Activated T-cell treated with anti-CD3 and anti-CD28 coated beads for 24 hours (primary cell): ENCODE measurements around the gene TSPAN11.

Experiments used
- DNase-seq: peaks from one replicate; pipeline ENCODE4 v3.0.0-alpha.2; 2020; ENCODE audit warnings: low read depth

Gene TSPAN11

DNA sequence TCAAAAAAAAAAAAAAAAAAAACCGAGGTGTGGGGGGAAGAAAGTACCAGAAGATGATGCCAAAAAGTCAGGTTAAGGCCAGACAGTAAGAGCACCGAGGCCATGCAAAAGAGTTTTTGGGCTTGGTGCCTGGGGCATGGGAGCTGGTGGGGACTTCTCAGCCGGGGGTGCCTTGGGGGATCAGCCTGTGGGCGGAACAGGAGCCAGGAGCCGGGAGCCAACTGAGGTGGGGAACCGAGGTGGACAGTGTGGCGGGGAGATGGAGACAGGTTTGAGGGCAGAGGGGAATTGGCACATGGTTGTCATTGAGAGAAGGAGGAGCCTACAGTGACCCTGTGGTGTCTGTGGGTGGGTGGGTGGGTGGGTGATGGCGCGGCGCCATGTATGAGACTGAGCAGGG lies 33.2 kb downstream of the TSPAN11 start:
- DNase-seq, result no peak

DNA sequence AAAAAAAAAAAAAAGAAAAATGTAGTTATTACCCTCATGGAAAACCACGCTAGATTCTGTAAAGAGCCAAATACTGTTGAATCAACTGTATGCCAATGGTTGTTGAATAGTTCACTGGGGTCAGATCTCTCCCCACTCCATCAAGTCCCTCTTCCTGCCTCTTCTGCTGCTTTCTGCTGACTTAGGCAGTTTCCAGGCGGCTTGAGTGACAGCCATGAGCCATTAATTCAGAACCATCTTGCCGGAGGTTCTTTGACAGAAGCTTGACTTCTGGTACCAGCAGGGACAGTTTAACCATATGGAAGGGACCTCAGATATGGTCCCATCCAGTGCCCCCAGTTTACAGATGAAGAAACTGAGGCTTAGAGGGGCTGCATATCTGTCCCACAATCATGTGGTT lies 34.5 kb downstream of the TSPAN11 start:
- no peak for DNase-seq

DNA sequence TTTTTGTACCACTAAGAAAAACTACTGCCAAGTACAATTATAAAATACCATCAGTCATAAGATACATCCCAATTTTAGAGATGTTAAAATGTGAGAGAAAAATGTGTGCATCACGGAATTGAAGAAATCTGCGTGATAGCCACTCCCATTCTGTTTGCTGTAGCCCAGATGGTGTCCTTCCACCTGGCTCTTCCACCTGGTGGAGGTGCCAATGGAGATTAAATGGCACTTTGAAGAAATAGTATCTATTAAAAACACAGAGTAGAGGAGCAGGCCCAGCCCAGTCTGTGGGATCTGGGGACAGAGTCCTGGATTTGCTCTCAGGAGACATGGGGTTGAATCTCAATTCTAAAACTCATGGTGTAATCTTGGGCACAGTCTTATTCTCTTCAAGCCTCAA lies 35.5 kb downstream of the TSPAN11 start:
- DNase-seq, result no peak

DNA sequence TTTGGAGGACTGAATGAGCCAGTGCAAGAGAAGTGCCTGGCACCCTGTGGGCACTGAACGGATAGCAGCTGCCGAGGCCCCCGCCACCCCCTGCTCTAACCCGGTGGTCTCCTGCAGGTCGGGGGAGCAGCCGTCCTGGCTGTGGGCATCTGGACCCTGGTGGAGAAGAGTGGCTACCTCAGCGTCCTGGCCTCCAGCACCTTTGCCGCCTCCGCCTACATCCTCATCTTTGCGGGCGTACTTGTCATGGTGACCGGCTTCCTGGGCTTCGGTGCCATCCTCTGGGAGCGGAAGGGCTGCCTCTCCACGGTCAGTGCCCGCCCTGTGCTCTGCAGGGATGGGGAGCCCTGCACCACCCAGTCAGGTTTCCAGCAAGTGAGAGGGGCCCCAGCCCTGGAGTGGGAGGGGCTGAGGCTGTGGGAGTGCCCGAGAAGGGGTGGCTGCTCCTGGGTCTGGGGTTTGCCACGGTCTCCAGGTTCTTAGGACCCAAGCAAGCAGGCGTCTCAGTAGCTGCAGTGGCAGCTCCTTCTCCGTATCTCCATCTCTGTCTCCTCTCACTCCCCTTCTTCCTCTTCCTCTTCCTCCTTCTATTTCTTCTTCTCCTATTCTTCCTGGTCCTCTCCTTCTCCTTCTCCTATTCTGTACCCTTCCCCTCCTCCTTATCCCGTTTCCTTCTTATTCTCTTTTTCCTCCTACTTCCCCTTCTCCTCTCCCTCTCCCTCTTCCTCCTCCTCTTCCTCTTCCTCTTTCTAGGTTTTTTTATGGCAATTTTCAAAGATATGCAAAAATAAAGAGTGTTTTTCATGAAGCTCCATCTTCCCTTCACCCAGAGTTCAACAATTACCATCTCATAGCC lies 37.4 kb downstream of the TSPAN11 start:
- DNase-seq, result no peak

DNA sequence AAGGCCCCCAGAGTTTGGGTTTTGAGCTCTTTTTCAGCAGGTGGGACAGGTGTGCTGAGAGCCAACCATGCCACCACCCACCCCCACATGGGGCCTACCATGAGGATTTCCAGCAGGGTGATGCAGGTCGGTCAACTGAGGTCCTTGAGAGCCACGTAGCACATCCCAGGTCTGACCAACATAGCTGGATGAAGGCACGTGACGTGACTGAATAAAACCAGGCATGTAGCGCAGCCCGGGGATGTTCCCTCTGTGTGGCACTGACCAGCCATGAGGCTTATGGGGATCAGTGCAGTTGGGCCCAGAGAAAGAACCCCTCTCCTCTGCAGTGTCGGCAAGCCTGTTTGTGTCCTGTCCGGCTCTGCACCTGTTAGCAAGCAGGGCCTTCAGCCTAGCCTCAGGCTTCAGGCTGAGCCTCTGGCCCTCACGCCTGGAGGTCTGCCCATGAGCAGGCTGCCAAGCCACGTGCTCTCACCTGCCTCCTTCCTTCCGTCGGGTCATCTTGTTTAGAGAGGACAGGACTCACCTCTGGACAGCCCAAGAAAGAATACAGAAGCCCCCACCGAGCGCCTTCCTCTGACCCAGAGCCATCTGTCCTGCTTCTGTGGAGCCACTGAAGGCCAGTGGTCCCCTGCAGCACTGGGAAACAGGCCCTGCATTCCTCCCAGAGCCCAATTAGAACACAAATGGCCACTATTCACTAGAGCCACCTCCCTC lies 38.5 kb downstream of the TSPAN11 start:
- DNase-seq, result no peak

DNA sequence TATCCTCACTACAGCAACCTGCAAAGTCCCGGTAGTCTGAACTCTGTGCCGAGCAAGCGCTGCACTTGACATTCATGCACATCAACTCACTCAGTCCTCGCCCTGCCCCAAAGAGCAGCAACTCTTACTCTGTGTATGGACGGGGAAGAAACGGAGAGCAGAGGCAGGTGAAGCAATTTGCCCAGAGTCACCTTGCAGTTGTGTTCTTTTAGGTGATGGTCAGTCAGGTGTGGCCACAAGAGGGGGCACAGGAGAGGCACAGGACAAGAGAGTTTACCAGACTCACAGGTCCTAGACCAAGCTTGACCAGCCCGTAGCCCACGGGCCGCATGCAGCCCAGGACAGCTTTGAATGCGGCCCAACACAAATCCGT lies 39.1 kb downstream of the TSPAN11 start:
- no peak for DNase-seq

DNA sequence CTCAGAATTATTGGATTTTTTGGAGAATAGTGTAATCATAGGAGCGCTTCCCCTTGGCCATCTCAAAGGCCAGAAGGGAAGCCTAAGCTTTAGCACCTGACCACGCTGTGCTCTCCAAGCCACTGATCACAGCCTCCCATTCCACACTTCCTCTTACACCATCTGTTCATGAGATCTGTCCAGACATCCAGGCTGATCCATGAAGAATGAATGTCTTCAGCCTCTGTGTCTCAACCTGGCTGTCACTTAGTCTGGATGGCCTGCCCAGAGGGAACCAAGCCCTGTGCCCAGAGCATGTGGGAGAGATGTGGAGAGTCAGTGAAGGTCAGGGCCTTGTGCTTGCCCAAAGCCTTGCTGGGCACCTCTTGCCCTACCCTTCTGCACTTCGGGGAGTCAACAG lies 40.5 kb downstream of the TSPAN11 start:
- no peak for DNase-seq

DNA sequence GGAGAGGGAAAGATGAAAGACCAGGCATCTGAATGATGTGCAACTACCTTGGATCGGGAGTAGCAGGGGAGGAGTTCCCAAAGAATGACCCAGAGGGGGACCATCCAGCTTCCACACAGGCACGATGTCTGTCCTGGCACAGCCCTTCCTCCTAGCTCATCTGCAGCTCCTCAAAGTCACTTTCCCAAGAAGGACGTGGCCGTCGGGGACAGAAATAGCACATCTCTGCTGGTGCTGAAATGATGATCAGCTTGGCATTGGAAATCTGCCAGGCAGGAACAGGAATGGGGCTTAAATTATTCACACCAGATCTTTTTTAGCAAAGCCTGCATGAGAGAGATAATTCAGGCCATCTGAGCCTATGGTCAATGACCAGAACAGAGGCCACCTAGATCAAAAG lies 41.7 kb downstream of the TSPAN11 start:
- no peak for DNase-seq

DNA sequence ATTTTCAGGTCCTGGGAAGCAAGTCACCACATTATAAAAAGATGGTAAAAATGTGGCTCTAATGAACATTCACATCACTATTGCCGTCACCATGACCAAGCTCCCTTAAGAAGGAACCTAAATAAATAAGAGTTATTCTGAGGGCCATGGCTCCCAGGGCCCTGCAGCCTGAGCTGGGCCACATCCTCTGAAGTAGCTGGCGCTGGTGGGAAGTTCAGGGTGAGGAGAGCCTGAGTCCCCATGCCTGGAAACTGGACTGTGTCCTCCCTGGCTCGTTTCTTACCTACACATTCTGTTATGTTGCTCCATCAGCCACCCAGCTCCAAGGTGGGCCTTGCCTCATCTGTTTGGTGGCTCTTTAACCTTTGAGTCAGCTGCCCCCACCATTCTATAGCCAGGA lies 42.5 kb downstream of the TSPAN11 start:
- DNase-seq, result no peak

DNA sequence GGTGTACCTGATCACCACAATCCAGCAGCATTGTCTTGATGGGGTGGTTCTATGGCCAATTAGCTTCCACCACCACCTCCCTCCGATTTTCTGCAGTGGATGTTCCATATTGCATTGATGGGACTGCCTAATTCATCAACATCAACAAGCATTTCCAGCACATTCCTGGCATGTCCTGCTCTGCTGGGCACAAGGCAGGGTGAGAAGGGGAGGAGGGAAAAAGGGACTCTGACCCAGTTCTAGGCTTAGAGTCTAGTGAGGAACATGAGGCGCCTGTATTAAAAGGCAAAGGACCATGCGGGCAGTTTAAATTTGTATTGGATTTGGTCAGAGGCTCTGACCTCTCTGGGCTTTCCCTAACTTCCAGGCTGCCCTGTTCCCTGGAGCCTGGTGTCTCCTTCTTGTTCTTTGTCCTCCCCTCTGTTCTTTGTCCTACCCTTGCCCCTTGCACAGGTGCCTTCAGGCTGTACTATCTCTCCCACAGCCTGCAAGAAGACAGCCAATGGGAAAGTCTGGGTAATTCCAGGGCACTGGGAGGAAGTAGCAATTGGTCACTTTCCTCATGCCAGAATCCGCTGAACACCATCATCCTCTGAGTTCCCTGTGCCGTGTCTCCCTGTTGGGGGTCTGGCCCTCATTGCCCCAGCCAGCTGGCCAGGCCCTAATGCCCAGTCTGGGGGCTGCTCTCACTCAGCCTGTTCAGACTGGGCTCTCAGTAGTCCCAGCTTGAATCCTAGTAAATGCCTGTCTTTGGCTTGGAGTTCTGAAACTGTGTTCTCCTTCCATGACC lies 43.3 kb downstream of the TSPAN11 start:
- DNase-seq, result no peak

DNA sequence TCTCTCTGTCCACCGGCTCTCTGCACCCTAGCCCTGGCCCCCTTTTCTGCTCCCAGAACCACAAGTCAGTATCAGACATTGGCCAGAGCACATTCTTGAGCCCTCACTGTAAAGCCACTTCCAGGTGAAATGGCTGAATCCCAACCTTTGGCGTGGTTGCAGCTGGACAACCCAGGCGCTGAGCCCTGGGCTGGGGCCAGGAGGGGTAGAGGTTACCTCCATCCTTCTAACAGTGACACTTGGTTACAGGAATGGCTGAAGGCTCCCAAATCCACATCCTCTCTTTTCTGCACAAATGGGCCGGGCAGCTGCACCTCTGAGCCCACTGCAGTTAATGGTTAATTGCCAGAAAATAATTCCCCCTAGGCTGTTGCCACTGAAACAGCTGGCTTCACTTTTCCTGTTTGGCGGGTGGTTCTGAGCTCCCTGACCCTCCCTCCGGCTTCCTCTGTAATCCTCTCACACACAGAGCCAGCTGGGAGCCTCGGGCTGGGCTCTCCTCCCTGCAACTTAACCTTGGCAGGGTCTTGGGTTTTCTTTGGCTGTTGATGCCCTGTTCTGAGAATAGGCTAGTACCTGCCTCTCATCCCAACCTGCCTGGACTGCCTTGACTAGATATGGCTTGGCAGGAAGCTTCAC lies 44.1 kb downstream of the TSPAN11 start:
- no peak for DNase-seq

DNA sequence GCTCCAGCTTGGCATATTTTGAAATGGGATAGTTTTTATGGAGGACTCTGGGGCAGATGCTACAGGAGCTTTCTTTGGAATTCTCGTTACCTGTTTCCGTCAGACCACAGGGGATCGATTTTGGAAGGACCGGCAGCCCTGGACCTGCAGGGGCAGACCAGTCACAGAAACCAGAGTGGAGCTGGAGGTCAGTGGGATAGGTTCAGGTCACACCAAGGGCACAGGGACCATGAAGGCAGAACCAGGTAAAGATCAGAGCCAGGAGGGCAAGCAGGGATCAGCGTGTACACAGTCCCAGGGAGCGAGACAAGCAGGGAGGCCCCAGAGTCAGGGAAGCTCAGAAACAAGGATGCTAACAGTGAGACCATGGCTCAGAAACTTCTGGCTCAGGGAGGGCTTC lies 45.5 kb downstream of the TSPAN11 start:
- DNase-seq, result no peak

DNA sequence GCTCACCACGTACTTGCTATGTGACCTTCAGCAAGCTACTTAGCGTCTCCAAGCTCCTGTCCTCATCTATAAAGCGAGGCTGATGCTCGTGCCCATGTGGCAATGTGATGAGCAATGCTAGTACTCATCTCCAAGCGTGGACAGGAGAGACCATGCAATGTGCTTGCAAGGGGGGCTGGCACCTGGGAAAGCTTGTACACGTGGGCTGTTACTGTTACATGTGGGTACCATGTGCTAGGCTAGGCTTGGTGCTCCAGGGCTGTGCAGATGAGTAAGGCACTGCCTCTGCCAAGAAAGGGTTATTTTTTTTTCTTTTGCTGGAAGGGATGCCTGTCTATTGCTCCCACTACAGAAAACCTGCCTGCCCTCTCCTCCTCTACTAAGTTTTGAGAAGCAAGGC lies 46.6 kb downstream of the TSPAN11 start:
- DNase-seq, result no peak

DNA sequence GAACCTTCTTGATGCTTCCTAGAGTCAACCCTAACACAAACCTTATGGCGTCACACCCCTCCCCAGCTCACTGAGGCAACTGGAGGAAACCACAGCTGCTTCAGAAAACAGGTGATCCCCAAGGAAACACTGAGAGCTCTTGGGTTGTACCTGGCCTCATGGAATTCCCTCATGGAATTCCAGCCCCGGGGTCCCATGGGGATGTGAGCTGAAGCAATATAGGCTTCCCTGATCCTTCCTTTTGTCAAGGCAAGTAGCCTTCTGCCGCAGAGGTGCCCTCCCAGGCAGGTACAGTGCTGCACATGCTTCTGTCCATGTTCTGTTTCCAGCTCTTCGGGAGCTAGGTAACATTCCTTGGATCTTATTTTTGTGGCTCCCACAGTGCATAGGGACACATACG lies 47.3 kb downstream of the TSPAN11 start:
- no peak for DNase-seq

DNA sequence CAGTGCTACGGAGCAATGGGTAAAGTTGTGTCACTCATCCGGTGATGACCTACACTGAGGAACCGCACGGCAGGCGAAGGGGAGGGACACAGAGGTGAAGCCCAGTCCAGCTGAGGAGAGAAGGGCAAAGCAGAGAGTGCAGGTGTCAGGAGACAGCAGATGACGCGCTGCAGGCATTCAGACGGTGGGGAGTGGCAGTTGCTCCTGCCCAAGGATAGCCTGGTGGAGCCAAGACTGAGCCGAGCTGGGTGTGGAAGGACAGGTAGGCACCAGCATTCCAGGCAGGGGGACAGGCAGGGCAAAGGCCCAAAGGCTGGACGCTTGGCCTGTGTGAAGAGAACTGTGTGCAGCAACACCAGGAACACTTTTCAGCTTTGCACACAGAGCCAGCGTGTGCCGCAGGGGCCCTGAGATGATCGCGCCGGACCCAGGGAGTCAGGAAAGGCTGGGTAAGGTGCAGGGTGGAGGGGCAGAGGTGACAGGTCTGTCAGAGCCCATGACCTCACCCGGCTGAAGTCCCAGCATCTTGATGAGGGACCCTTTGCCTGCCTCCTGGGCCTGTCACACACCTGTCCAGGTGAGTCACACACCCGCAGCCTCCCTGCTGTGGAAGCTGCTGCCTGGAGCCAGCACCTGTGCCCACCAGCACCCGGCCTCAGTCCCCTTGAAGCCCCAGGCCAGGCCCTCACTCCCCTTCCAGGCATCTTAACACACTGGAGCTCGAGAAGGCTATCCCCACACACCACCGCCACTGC lies 48.4 kb downstream of the TSPAN11 start:
- DNase-seq, result no peak

DNA sequence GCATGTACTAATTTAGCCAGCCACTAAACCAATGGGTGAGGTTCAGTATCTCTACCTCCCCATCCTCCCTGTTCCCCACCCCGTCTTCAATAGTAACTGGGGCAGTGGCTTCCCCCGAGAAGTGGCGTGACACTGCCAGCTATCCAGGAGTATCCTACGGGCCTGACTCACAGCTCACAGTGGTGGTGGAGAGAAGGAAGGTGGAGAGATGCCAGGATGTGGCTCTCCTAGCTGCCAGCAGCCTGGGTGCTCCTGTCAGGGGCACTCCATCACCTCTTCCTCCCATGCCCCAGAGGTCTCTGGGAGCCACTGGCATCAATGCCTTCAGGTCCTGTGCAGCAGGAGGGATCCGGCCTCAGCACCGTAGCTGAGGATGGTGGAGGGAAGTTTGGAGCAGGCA lies 49.0 kb downstream of the TSPAN11 start:
- DNase-seq, result no peak

DNA sequence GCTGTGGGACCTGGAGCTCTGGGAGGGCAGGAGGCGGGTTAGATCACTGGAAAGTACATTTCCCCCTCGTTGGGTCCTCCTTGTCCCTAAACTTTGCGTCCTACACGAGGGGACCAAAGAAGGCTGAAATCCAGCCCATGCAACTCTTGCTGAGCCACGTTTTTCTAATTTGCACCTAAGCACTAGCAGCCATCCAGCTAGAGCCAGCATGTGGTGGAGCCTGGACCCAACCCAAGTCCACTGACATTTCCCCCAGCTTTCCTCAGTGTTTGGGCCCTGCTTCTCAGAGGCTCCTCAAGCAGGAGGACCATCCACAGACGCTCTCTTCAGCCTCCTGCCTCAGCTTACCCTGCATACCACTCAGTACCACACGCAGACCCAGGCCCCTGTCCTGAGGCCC lies 49.7 kb downstream of the TSPAN11 start:
- DNase-seq, result no peak

DNA sequence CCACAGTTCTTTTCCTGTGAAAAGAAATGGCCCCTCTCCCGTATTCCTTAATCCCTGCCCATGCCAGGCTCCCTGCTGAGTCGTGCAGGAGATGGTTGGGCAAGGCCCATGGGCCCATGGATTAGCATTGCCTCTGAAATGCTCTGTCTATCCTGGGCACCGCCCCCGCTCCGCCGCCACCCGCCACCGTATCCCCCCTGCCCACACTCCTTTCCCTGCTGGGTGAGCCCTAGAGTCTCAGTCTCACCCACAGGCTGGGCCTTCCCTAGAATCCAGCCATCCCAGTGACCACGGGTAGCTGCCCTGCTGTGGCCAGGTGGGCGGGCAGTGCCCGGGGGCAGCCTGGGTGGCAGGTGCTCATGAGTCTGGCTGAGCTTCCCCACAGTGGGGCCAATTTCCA lies 50.6 kb downstream of the TSPAN11 start:
- no peak for DNase-seq

DNA sequence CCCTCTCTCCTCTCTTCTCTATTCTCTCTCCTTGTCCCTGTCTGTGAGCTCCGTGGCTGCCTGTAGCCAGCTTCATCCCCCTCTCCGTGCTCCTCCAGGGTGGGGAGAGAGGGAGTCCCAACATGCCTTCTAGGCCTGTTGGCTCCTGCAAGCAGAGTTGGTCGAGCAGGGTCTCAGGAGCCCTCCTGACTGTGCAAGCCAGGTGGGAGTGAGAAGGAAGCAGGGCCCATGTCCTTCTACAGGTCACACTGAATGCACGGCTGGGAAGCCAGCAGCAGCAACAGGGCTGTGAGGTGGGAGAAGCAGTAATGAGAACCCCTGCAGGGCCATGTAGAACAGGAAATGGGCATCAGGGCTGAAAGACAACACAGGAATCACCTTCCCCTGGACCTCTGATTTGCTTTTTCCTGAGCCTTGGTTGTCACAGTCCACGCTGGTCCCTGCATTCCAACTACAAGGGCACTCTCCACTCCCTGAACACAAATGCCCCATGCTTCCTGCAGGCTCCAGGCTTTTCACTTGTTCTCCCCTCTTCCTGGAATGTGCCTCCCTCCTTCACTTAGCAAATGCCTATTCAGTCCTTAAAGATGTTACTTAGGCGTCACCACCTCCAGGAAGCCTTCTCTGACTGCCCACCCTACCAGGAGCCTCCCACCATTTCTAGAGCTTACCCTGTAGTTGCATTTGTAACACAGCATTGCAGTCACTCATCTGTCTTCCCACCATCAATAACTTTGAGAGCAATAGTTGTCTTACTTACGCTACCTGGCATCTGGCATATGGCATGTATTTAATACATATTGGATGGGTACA lies 51.2 kb downstream of the TSPAN11 start:
- no peak for DNase-seq

DNA sequence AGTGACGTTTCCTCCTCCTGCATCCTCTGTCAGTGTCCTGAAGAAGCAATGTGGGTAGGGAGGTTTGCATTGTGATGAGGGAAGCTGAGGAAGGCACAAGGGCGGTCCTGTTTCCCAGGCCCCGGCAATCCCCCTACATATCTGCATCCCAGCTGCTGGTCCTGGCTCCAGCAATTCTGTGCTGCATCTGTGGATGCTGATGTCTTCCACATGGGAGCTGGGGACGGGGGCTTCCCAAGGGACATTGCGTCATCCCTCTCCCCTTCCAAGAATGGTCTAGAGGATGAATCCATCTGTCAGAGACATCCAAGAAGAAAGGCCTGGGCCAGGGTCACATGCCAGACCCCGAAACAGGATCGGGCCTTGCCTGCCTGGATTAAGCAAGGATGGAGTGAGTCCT lies 52.1 kb downstream of the TSPAN11 start:
- no peak for DNase-seq
